ENCODE measurements around the gene ARHGEF6.
"Not testable (repeated sequence)": the region's sequence is repeated elsewhere in the genome, so short reads cannot be mapped to it uniquely, and the experiment has no call there.

ARHGEF6 gene

DNA sequence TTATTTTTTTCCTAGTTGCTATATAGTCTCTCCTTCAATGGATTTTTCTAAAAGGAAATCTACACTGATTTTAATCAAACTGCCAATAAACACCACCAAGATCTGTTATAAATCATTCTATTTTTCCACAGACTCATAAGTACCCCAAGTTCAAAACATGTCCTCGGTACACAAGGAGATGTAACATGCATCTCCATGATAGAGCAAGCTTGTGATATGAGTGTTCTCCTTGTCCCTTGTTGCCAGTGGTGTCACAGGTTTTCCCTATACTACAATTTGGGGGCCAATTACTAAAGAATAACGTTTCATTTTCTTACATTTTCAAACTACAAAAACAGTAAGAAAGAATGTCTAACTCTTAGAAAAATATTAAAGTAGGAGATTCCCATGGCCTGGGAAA lies 491 bp downstream of the ARHGEF6 start:
- FAIRE-seq: no peak

DNA sequence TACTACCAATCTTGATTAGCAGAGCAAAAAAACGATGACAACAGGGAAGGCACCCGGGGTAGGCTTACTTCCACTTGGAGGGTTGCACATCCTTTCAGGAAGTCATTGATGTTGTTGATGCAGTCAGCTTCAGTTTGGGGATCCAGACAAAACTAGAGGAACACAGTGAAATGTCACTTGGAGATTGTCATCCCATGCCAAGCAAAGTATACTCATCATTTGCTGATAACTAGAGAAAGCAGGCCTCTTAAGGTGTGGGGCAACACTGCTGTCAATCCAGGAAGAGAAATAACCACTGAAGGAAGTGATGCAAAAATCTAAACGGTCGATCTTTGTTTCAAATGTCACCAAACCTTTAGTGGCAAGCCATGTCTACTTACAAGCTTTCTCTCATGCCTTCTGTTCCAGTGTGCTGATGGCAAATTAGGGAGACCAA lies 1.4 kb downstream of the ARHGEF6 start:
- FAIRE-seq: no peak

DNA sequence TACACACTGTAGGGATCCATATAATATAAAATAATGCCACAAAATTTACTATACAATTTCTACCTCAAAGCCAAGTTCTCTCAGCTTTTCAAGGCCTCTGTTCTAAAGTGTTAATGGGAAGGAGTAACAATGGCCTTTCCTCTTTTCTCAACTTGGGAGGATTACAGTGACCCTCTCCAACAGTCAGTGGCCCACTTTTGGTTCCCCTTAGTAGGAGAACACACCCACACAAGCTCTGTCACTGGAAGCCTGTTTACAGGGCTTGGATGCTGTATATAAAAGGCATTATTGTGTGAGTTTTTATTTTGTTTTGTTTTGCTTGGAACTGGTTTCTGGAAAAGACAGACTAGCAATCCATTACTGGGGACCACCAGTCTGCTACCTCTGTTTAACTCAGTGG lies 1.8 kb downstream of the ARHGEF6 start:
- FAIRE-seq: no peak

DNA sequence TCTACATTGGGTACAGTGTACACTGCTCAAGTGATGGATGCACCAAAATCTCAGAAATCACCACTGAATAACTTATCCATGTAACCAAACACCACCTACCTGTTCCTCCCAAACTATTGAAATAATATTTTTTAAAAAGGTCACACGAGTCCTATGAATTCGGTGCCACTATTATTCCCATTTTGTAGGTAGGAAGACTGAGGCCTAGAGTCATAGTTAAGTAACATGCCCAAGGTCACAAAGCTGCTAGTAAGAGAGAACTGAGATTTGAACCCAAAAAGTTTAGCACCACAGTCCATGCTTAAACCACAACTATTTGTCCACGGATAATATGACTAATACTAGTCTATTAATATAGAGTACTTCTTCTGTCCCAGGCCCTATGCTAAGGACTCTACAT lies 2.7 kb downstream of the ARHGEF6 start:
- no peak for FAIRE-seq

DNA sequence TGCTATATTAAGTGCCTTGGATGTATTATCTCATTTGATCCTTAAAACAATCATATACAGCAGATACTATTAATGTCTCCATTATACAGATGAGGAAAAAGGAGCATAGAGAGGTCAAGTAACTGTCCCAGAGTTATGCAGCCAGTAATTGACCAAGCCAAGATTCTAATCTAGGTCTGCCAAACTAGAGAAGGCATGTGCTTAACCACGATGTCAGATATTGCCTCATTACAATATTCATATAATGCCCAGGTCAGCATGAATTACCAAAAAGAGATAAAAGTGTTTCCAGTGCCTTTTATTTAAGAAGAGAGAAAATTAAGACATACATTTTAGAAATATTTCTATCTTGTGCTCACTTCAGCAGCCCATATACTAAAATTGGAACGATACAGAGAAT lies 7.1 kb downstream of the ARHGEF6 start:
- FAIRE-seq: no peak

DNA sequence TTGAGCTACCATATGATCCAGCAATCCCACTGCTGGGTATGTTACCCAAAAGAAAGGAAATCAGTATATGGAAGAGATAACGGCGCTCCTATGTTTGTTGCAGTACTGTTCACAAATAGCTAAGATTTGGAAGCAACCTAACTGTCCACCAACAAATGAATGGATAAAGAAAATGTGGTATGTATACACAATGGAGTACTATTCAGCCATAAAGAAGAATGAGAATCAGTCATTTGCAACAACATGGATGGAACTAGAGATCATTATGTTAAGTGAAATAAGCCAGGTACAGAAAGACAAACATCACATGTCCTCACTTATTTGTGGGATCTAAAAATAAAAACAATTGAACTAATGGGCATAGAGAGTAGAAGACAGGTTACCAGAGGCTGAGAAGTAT lies 8.9 kb downstream of the ARHGEF6 start:
- FAIRE-seq: not testable (repeated sequence)

DNA sequence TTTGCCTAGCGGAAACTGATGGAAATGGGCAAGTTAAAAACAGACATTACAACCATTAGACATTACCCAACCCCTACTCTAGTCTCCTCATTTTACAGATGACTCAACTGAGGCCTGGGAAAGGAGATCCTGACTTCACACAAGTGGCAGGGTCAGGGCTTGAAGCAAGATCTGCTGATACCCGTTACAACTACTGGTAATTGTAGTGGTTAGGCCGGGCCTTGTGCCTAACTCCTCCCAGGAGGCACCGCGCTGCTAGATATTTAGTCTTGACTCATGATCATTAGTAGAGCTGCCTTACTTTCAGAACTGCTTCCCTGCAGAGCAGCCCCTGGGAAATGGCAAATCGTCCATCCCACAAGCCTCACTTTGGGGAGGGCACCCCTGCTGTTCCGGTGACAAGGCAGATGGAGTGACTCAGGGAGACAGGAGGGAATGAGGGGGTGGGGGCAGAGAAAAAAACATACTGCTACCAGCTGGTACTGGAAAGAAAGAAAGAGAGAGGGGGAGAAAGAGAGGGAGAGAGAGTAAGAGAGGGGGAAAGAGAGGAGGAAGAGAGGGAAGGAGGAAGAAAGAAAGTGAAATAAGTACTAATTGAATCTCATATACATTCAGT lies 12.2 kb downstream of the ARHGEF6 start:
- no peak for FAIRE-seq

DNA sequence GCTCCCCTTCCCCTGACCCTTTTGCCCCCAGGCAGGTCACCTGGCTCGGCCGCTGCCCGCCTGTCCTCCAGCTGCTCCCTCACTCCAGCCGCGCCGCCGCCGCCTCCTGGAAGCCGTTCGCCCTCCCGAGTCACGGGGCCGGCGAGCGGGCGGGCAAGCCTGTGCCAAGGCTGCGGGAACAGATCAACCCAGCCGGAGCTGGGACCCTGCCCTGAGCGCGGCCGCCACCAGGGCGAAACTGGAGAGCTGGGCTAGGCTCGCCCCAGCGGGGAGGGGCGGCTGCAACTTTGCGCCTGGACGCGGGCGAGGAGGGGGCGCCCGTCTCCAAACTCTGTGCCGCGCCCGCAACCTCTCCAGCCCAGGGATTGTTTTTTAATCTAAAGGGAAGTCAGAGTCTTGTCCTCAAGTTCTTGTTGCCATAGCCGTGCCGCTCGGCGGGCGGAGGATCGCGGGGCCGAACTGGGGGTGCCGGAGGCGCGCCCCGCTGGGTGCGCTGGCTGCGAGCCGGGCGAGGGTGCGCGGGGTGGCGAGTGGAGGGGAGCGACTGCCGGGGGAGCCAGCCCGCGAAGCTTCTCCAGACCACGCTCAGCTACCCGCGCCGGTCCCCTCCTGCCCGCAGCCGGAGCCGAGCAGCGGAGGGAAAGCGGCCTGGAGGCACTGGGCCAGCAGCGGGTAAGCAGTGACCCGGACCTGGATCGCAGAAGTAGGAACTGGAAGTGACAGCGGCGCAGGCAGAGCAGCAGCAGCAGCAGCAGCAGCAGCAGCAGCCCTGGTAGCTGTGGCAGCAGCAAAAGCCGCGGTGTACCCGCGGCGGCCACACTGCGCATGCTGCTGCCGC lies 13.4 kb downstream of the ARHGEF6 start:
- FAIRE-seq: no peak

DNA sequence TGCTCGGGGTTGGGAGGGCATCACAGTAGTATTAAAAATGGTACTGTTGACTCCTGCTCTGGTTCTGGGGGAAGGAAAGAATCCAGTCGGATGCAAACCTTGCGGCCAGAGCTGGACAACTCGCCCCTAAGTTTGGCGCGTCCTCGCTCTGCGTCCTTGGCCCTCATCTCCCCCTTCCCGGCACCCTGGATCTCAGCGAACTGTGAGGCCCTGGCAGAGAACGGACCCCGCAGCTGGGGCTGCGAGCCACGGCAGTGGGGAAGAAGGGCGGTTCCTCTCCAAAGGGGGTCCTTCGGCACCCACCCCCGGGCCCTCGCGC lies 14.0 kb downstream of the ARHGEF6 start:
- FAIRE-seq: no peak

DNA sequence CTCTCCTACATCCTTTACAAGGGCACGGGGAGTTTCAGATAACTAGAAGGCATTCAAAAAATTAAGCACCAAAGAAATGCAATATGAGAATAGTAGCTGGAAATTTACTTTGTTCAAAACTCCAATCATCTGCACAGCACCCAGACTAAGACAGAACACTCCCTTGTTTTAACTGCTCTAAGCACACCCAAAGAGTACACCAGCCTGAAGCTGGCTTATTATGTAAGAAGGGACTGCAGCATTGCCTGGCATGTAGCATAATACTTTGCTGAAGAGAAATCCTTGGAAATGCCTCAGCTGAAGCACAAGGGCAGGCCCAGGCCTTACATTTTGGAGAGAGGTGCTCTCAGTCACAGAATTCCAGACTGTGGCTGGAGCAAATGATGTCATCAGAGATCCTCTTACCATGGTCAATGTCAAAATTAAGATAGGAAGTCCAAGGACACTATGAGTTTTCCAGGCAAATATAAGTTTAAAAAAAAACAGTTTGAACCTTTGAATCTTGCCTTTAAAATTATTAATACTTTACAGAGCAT lies 14.8 kb downstream of the ARHGEF6 start:
- no peak for FAIRE-seq

DNA sequence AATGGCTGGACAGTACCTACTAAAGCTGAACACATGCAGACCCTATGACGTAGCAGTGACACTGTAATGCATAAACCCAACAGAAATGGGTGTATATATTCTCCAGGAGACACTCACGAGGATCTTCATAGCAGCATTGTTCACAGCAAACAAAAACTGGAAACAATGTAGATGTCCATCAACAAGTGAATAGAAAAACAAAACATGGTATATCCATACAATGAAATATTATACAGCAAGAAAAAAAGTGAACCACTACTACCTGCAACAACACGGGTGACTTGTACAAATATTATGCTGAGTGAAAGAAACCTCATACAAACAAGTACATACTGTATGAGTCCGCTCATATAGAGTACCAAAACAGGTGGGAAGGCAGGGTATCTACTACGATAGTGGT lies 16.5 kb downstream of the ARHGEF6 start:
- no peak for FAIRE-seq

DNA sequence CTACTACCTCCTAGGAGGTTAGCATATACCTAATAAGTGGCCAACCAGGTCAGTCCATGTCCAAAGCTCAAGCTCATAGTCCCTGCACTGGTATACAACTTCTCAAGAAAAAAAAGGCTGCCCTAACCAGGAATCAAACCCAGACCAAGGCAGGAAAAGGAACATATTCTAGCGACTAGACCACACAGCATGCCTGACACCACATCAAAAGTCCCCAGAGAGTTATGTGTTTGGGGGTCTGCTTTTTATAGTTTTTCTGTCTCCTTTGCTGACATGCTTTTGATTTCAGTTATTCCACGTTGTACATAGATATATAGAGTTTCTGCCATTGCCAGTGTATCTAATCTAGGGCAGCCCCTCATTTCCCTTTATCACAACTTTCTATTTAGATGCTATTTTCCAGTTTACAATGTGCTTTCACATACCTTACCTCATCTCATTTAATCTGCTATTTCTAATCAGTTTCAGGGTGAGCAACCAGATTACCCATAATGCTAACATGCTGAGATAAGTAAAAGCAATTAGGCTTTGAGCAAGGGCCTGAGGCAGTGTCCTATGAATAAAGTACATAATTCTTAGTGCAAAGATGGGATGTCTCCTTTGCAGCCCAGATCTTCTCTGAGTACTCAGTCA lies 17.8 kb downstream of the ARHGEF6 start:
- no peak for FAIRE-seq

DNA sequence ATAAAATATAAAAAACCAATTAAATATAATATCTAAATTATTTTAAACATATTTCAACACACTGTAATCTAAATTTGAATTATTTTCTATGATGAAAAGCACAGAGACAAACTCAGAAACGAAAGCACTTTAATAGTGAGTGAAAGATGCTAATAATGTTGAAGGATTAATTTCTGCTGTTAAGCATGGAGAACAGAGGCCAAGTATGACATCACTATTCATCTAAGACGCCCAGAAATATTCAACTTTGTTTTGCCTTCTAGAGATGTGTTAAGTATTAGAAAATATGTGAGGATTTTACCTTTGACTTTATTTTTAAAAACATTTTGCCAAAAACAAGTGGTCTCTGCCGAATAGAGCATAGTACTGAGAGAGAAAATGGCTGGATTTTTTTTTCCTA lies 19.3 kb downstream of the ARHGEF6 start:
- no peak for FAIRE-seq

DNA sequence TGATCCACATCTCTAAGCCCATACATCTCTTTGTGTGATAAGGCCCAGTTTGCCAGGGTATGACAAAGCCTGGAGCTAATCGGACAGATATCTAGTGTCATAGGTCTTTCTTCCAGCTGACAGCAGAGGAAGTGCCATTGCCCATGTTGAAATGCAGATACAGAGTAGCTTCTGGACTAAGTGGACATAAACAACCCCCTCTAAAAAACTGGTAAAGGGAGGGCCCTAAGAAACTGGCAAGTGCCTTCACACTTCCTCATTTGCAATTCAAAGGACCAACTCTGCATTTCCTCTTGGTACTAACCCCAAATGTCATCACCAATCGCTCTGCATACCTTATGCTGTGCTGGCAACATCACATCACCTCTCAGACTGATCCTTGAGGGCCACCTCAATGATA lies 20.8 kb downstream of the ARHGEF6 start:
- no peak for FAIRE-seq

DNA sequence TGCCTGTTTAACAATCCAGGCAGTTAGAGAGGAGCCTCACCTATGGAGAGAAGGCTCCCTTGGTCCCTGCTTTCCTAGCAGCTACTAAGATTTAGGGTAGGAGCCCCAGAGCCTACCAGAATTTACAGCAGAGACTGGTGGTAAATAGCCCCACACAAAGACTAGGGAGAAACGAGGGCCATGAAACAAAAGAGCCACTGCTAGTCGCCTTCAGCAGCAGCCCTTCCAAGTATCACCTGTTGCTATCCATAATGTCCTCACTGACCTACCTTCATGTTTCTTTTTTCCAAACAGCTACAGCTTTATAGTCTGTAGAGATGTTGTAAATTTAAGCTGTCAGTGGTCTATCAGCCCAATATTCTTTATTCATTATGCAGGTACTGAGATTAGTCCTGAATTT lies 25.3 kb downstream of the ARHGEF6 start:
- FAIRE-seq: no peak

DNA sequence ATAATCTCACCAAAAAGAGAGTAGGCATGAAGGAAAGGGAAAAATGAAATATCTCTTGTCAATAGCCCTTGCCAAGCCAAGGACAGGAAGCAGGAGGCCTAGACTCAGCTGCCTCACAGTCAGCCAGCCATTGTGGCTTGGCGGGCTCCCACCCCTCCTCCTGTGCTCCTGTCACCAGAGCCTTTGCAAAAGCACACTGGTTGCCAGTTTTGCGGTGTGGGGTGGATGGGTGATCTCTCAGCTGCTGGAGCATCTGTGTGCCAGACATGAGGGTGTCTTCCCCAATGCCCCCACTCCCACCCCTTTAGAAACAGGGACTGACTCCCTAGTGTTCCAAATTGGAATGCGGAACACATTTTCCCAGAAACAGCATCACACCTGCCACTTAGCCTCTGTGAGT lies 26.1 kb downstream of the ARHGEF6 start:
- no peak for FAIRE-seq

DNA sequence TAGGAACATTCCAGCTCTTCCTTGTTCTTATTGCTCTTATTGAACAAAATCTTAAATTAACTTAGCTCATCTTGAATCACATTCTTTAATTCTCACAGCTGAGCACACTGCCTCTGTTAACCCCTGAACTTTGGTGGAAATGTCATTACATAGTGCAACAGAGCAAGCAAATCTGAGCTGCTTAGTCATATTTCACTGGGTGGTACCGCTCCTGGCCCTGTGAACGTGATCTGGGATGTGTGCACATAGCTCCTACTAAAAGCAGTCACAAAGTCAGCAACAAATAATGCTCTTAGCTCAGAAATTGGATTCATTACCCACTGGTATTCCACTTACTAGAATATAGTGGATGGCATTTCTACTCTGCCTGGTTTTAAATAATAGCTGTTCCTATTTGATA lies 27.9 kb downstream of the ARHGEF6 start:
- no peak for FAIRE-seq

DNA sequence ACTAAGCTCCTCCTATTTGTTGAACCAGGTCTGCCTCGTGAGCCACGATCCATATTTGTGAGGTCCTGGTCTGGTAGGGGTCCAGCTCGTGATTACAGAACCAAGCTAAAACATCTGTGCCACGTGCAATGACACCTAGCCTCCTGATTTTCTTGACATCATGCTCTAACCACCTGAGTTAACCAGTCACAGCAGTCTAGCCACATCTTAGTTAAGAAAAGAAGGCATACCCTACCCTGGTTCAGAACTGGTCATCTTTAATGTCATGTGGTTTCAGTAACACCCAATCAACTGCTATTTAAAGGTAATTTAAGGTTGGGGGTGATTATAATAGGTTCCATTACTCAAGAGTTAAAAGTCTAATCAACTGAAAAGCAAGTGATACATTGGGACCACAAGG lies 28.4 kb downstream of the ARHGEF6 start:
- no peak for FAIRE-seq

DNA sequence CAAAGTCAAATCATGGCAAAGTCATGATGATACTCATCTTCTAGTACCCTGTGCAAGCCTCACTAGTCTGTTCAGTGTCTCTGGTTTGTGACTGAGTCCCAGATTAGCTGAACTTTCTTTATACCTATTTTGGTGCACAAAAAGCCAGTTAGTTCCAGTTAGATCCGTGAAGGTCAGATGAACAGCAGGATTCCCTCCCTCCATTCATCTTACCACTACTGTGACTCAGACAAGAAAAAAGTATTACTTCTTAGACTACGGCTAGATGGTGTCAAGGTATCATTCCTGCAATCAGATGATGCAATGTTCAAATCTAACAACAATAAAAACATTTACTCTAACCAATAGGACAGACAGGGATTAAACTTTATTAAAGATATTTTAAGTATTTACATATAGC lies 30.4 kb downstream of the ARHGEF6 start:
- no peak for FAIRE-seq

DNA sequence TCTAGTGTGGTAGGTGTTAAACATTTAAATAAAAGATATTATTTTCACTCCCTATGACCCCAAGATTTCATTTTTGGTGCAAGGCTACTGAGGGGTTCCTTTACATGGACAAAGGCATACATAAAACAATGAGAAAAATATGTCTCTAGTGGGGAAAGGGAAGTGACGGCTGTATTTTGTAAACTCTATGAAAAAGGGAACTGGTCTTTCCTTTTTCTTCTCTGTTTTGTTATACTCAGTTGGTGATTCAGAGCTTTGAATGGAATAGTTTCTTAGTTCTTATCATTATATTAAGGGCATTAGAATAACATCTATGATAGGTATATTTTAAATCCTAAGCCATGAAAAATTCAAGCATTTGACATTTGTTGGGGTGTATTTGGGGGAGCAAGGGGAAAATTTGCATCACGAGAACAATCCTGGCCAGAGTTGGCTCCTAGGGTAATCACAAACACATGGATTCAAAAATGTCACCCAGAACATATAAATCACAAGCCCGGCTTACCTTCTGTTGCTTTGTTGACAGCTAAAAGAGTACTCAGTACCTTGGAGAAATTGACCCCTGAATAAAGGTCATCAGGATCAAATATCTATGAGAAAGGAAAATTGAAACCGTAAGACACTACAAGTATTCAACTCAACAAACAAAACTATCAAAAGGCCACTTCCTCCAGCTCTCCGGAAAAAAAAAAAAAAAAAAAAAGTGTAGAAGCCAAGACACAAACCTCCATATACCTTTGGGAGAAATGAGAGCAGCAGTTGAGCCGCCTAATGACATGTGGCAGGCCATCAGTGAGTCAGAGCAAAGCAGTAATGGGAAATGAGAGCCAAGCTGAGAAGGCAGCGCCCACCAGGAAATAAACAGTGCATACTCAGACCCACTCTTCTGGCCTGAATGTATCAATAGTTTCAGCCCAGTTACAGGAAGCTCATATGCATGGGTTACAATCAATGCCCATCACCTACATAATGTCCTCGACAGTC lies 33.4 kb downstream of the ARHGEF6 start:
- no peak for FAIRE-seq

DNA sequence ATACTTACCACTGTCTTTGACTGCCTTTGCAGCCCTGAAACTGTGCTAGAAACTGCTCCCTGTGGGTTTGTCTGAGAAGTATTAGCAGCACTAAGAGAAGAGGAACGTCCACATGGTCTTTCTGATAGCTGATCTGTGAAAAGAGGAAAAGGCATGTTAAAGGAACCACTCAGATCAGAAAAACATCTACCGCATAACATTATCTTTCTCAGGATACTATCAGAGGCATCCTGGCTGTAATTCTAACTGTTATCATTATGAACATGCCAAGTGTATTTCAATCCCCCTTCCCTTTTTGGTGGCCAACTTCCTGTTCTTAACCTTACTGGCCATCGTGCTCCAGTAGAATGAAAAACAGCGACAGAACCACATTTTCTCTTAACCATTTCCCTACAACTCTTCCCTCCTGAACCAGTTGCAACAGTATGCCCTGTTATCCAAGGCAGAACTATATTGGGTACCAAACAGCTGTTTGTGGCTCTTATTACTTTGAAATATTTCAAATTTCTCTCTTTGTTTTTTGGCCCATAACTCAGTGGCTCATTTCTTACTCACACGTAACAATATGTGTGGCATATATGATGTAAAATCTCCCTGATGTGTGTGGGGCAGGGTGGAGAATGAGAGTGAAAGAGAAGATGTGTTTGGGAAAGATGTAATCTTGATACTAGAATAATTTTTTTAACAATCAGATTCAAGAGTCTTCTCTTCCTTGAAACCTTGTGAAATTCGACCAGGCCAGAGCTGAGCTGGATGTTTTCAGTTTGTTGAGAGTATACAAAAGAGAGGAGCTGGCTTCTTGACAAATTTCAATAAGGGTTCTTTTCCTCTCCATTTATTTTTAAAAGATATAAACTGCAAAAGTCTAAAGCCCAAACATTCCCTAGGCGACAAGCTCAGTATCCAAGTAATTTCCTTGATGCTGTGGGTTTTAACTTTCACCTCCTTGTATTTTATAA lies 35.2 kb downstream of the ARHGEF6 start:
- FAIRE-seq: no peak
